Measurements from ENCODE around the gene KCNJ4. TPM values are rescaled to one million over a fixed set of nuclear protein-coding genes. Genes with fewer than 3 reads are reported as not detected.

Gene KCNJ4
- total RNA-seq, 1 experiment from 2014 or later, result not detected

GRCh38 chr22:38467438-38467903 is 12.5 kb upstream of the KCNJ4 start:
- H3K4me3 ChIP-seq, result peak overlapping the region; percentile 49
- no peak overlapping the region for H3K27ac ChIP-seq
- peaks cover 2% of the 10 kb centered on the region; the same call in 1 of the 2 replicates for H3K27me3 ChIP-seq (replicated peaks)
- H3K9me3 ChIP-seq (replicated peaks), result no peaks in the 10 kb centered on the region
- H3K4me1 ChIP-seq (replicated peaks), result peaks cover 16% of the 10 kb centered on the region
- H3K36me3 ChIP-seq, result no peaks in the 10 kb centered on the region
- no peak for DNase-seq (ENCODE audit: low read depth in 1 of 2, low spot score in 2 of 2)

- H3K36me3 ChIP-seq, result no peaks in the 10 kb centered on the region
- H3K4me1 ChIP-seq (replicated peaks), result peaks cover 25% of the 10 kb centered on the region
- H3K27ac ChIP-seq, result no peak overlapping the region
- no peaks in the 10 kb centered on the region for H3K9me3 ChIP-seq (replicated peaks)
- no peak for DNase-seq (ENCODE audit: low read depth in 1 of 2, low spot score in 2 of 2)
- peaks cover 17% of the 10 kb centered on the region for H3K27me3 ChIP-seq (replicated peaks)
- H3K4me3 ChIP-seq, result no peak overlapping the region
Observed at GRCh38 chr22:38465673-38466490, 10.9 kb upstream of the KCNJ4 start.

- Histone ChIP-seq H3K4me3 (no peak overlapping the region), H3K9me3 (replicated peaks) (no peaks in the 10 kb centered on the region), H3K27me3 (replicated peaks) (peaks cover 25% of the 10 kb centered on the region), H3K36me3 (no peaks in the 10 kb centered on the region), H3K27ac (no peak overlapping the region), H3K4me1 (replicated peaks) (peaks cover 25% of the 10 kb centered on the region)
- no peak for DNase-seq (ENCODE audit: low read depth in 1 of 2, low spot score in 2 of 2)
Observed at GRCh38 chr22:38464992-38465672, 10.1 kb upstream of the KCNJ4 start.

GRCh38 chr22:38462960-38463784 is 8.2 kb upstream of the KCNJ4 start:
- Histone ChIP-seq H3K9me3 (replicated peaks) (no peaks in the 10 kb centered on the region), H3K36me3 (no peaks in the 10 kb centered on the region), H3K4me3 (no peak overlapping the region), H3K27me3 (replicated peaks) (peaks cover 40% of the 10 kb centered on the region), H3K4me1 (replicated peaks) (peaks cover 19% of the 10 kb centered on the region), H3K27ac (no peak overlapping the region)
- no peak for DNase-seq (ENCODE audit: low read depth in 1 of 2, low spot score in 2 of 2)

- Histone ChIP-seq H3K27me3 (replicated peaks) (peaks cover 57% of the 10 kb centered on the region), H3K4me1 (replicated peaks) (peaks cover 9% of the 10 kb centered on the region), H3K27ac (no peak overlapping the region), H3K36me3 (no peaks in the 10 kb centered on the region), H3K4me3 (no peak overlapping the region), H3K9me3 (replicated peaks) (no peaks in the 10 kb centered on the region)
- DNase-seq (ENCODE audit: low read depth in 1 of 2, low spot score in 2 of 2), result peak; percentile 69 to 83
Observed at GRCh38 chr22:38461414-38462081, 6.5 kb upstream of the KCNJ4 start.

- Histone ChIP-seq H3K27me3 (replicated peaks) (peaks cover 62% of the 10 kb centered on the region), H3K36me3 (no peaks in the 10 kb centered on the region), H3K4me1 (replicated peaks) (peaks cover 9% of the 10 kb centered on the region), H3K27ac (no peak overlapping the region), H3K4me3 (no peak overlapping the region), H3K9me3 (replicated peaks) (no peaks in the 10 kb centered on the region)
- DNase-seq (ENCODE audit: low read depth in 1 of 2, low spot score in 2 of 2), result no peak
Observed at GRCh38 chr22:38461057-38461413, 6.0 kb upstream of the KCNJ4 start.

- no peak for DNase-seq (ENCODE audit: low read depth in 1 of 2, low spot score in 2 of 2)
- H3K27me3 ChIP-seq (replicated peaks), result peaks cover 68% of the 10 kb centered on the region
Observed at GRCh38 chr22:38460426-38460840, 5.4 kb upstream of the KCNJ4 start.

GRCh38 chr22:38456841-38457699 is 2.1 kb upstream of the KCNJ4 start:
- Histone ChIP-seq H3K27ac (no peak overlapping the region), H3K36me3 (no peaks in the 10 kb centered on the region), H3K4me3 (no peak overlapping the region), H3K4me1 (replicated peaks) (peaks cover 13% of the 10 kb centered on the region), H3K9me3 (replicated peaks) (0 out of 2 replicates have a peak, but pooled peaks cover 2% of the 10 kb centered on the region), H3K27me3 (replicated peaks) (peaks cover 88% of the 10 kb centered on the region)
- no peak for DNase-seq (ENCODE audit: low read depth in 1 of 2, low spot score in 2 of 2)

More at GRCh38 chr22:38460426-38460840, 5.4 kb upstream of the KCNJ4 start:
- no peak overlapping the region for H3K4me3 ChIP-seq
- H3K9me3 ChIP-seq (replicated peaks), result no peaks in the 10 kb centered on the region
- H3K27ac ChIP-seq, result no peak overlapping the region
- no peaks in the 10 kb centered on the region for H3K36me3 ChIP-seq
- peaks cover 9% of the 10 kb centered on the region for H3K4me1 ChIP-seq (replicated peaks)

- no peaks in the 10 kb centered on the region for H3K36me3 ChIP-seq
- no peak overlapping the region for H3K4me3 ChIP-seq
- H3K27ac ChIP-seq, result no peak overlapping the region
- no peak for DNase-seq (ENCODE audit: low read depth in 1 of 2, low spot score in 2 of 2)
- peaks cover 7% of the 10 kb centered on the region for H3K4me1 ChIP-seq (replicated peaks)
- H3K9me3 ChIP-seq (replicated peaks), result 0 out of 2 replicates have a peak, but pooled peaks cover 2% of the 10 kb centered on the region
- peaks cover 88% of the 10 kb centered on the region for H3K27me3 ChIP-seq (replicated peaks)
Observed at GRCh38 chr22:38456272-38456835, 1.4 kb upstream of the KCNJ4 start.

- Histone ChIP-seq H3K27ac (no peak overlapping the region), H3K9me3 (replicated peaks) (0 out of 2 replicates have a peak, but pooled peaks cover 2% of the 10 kb centered on the region), H3K36me3 (no peaks in the 10 kb centered on the region), H3K4me3 (no peak overlapping the region), H3K27me3 (replicated peaks) (peaks cover 88% of the 10 kb centered on the region), H3K4me1 (replicated peaks) (peaks cover 4% of the 10 kb centered on the region; the same call in 1 of the 2 replicates)
- DNase-seq (ENCODE audit: low read depth in 1 of 2, low spot score in 2 of 2), result no peak
Observed at GRCh38 chr22:38455530-38456271, 702 bp upstream of the KCNJ4 start.

GRCh38 chr22:38454353-38455075 is 485 bp downstream of the KCNJ4 start:
- Histone ChIP-seq H3K4me1 (replicated peaks) (peaks cover 4% of the 10 kb centered on the region; the same call in 1 of the 2 replicates), H3K27me3 (replicated peaks) (peaks cover 92% of the 10 kb centered on the region), H3K4me3 (no peak overlapping the region), H3K27ac (no peak overlapping the region), H3K36me3 (no peaks in the 10 kb centered on the region), H3K9me3 (replicated peaks) (0 out of 2 replicates have a peak, but pooled peaks cover 2% of the 10 kb centered on the region)
- no peak for DNase-seq (ENCODE audit: low read depth in 1 of 2, low spot score in 2 of 2)
